ENCODE data around the gene JMJD8.

DNA sequence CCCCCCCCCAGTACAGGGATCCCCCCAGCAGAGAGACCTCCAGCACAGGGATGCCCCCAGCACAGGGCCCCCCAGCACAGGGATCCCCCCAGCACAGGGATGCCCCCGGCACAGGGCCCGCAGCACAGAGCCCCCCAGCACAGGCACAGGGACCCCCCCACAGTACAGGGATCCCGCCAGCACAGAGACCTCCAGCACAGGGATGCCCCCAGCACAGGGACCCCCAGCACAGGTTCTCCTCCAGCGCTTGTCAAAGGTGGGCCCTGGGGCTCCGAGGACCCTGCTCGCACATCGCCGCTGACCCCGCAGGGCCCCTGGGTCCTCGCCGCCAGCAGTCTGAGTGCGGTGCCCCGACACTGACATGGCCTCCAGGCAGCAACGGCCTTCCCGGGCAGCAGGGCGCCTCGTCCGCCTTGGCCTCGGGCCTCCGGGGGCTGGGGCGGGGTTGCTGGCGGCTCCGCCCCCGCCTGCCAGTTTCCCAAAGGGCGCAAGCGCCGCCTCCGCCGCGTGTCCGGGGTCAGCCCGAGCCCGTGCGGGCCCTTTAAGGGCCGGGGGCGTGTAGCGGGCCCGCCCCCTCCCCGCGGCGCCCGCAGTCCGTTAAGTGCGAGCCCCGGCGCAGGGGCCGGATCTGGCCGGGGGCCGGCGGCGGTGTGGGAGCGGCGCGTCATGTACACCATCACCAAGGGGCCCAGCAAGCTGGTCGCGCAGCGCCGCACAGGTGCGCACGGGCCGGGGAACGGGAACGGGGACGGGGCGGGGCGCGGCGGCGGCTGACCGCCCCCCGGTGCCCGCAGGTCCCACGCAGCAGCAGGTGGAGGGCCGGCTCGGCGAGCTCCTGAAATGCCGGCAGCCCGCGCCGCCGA is 42.6 kb downstream of the JMJD8 start, which contains the start of gene MCRIP2:
- TF ChIP-seq, protein P1, sequence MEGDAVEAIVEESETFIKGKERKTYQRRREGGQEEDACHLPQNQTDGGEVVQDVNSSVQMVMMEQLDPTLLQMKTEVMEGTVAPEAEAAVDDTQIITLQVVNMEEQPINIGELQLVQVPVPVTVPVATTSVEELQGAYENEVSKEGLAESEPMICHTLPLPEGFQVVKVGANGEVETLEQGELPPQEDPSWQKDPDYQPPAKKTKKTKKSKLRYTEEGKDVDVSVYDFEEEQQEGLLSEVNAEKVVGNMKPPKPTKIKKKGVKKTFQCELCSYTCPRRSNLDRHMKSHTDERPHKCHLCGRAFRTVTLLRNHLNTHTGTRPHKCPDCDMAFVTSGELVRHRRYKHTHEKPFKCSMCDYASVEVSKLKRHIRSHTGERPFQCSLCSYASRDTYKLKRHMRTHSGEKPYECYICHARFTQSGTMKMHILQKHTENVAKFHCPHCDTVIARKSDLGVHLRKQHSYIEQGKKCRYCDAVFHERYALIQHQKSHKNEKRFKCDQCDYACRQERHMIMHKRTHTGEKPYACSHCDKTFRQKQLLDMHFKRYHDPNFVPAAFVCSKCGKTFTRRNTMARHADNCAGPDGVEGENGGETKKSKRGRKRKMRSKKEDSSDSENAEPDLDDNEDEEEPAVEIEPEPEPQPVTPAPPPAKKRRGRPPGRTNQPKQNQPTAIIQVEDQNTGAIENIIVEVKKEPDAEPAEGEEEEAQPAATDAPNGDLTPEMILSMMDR (IDR thresholded peaks at IDR 0.05; ENCODE audit: insufficient read depth, low read length, poor library complexity, severe bottlenecking): no peak
- no peak for TF ChIP-seq EZH2phosphoT487 (conservative IDR thresholded peaks at IDR 0.05; ENCODE audit: low read length)

All from SU-DHL-6 (cell line).